Pancreas (tissue), 10 donors: Measurements from ENCODE around the gene KLHL35. TPM values are rescaled to one million over a fixed set of nuclear protein-coding genes. Genes with fewer than 3 reads are reported as not detected.

Experiments used
- ATAC-seq, 4 donors: fragments of 200-7000 bp; cut with Tn5 transposase; one replicate each; pipeline versions ENCODE4 v1.8.0 to v1.9.1; 2020; ENCODE audit warnings: mild to moderate bottlenecking in 4 of 4, moderate library complexity in 4 of 4
- DNase-seq, 6 donors: peaks; one replicate each; pipeline ENCODE4 v3.0.0-alpha.2; 2020
- FAIRE-seq: peaks from 2 replicates; lab custom pipeline; 2012; peaks lifted over from hg19 to GRCh38; lab: Jason Lieb, UNC
- H3K27ac ChIP-seq, 4 donors: fragments of 200-600 bp; sonication (generic); 1 replicate in 3 of 4; 2 replicates in 1 of 4; pipeline versions ENCODE4 v1.5.0 to v1.8.0; 2020
- H3K27me3 ChIP-seq, 4 donors: fragments of 200-600 bp; one replicate each; pipeline ENCODE4 v1.8.0; 2021
- H3K36me3 ChIP-seq, 3 donors: fragments of 200-600 bp; sonication (generic) in 1 of 3; one replicate each; pipeline versions ENCODE4 v1.5.0 to v1.8.0; 2020 to 2021
- H3K4me1 ChIP-seq, 3 donors: fragments of 200-600 bp; one replicate each; pipeline ENCODE4 v1.8.0; 2021
- H3K4me3 ChIP-seq, 4 donors: fragments of 200-600 bp; sonication (generic) in 2 of 4; one replicate each; pipeline versions ENCODE4 v1.5.0 to v1.8.0; 2020 to 2021
- H3K9me3 ChIP-seq, 4 donors: fragments of 200-600 bp; one replicate each; pipeline ENCODE4 v1.8.0; 2021
- CTCF ChIP-seq, 4 donors: fragments of 200-600 bp; sonication (generic) in 3 of 4; IDR thresholded peaks; one replicate each; pipeline versions ENCODE4 v1.5.0 to v1.8.0; 2021; ENCODE audit warnings: antibody characterized with exemption in 4 of 4
- WGBS, 2 donors: extraction: QIAGEN DNeasy Blood & Tissue Kit; methylation state at CpG; one replicate each; pipeline ENCODE4 v1.1.7; 2013; 5-methylcytosine and 5-hydroxymethylcytosine counted together
- intact Hi-C, 3 donors: fragments of 100-400 bp; cut with DNase I; formaldehyde crosslinking; loops; one replicate each; pipeline versions ENCODE4 v1.11.1 to v1.14.2; 2022
- polyA plus RNA-seq, 2 donors: library from polyadenylated mRNA; stranded (reverse); fragments of 200-250 nt; gene quantifications; one replicate each; pipeline ENCODE4 v1.2.3, GENCODE V29; 2013
- total RNA-seq, 6 donors: library from RNA; stranded (reverse); fragmentation: NEBNext Ultra II Directional in 4 of 6; extraction: Animal tissue kit (Norgen Biotek cat#: 25700) in 4 of 6; gene quantifications; one replicate each; pipeline versions ENCODE4 v1.2.1 to v1.2.4, GENCODE V29; 2021 to 2023
- donor health status: healthy with polysubstance abuse.
- donor health status: DM: no; HTN: no; CAD: no; lungs with moderate emphysema.
- donor health status: DM: no; HTN: no; CAD: no.
- donor health status: control.
- donor health status: control.
- donor health status: Bipolar disorder and iron deficiency.
- donor health status: DM: yes; HTN: yes; CAD: no.
- donor health status: DM: no; HTN: no; CAD: no.
- donor health status: DM: no; HTN: no; CAD: no.
- donor health status: DM: yes; HTN: yes; CAD: no.

KLHL35 gene
- total and polyA plus RNA-seq, 8 donors, result 0.97 to 3.1 (median 1.8) TPM

DNA sequence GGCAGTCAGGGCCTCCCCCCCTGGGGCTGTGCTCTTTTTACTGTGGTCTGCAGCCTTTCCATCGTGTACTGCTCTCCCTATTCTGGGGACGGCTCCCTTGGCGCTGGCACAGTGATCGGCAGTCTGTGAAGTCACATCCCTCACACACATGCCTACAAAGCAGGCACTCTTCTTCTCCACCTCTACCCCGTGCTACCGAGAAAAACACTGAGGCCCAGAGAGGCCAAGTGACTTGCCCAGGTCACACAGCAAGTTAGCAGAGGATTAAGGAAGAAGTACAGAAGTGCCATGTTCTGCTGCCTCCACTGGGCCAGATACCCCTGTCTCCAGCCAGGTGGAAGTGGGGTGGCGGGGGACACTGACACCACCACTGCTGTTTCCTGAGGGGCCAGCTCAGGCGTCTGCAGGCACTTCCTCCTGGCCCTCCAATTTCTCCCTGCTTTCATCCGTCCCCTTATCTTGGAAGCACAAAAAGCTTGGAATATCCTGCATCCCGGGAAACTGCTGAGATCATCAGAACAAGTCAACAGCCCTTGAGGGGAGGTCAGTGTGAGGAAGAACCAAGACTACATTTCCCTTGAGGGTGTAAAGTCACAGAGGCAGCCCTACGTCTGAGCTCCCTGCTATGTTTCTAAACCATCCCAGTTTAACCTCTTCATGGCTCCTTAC is 30.2 kb upstream of the KLHL35 start:
- intact Hi-C loops, result no loop called here
- WGBS, 2 donors, result 75 to 85% methylated on average over 11 of the region's 11 CpGs
- H3K4me3 ChIP-seq, result no peak overlapping the region
- H3K36me3 ChIP-seq, result no peaks in the 10 kb centered on the region
- H3K27me3 ChIP-seq, result no peaks in the 10 kb centered on the region
- DNase-seq (peak in 1 of 6 donors; percentile 25), ATAC-seq (no peak), FAIRE-seq (no peak)
- no peaks in the 10 kb centered on the region for H3K9me3 ChIP-seq
- no peaks in the 10 kb centered on the region for H3K4me1 ChIP-seq
- TF ChIP-seq CTCF (IDR thresholded peaks at IDR 0.05), result no peak
- no peak overlapping the region for H3K27ac ChIP-seq

DNA sequence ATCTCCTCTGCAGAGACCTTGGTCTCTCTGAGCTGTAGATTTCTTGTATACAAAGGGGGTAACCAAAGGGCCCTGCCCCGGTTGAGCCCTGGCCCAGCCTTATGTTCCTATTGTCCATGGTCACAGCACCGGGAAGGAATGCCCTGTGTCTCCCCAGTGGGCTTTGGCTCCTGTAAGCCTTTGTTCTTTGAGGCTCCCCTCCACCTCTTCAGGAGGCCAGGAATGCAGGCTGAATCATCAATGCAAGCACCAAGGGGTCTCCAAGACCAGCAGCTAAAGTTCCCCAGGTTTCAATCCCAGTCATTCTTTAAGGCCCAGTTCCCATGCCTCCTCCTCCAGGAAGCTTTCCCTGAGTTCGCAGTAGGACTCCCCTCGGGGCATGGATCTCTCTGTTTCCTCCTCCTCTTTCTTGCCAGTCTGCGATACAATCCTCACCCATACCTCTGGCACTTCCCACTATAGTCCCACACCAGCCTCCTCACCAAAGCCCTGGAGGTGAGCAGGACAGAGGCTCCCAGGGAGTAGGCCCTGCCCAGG is 29.2 kb upstream of the KLHL35 start:
- no peaks in the 10 kb centered on the region for H3K4me1 ChIP-seq
- TF ChIP-seq CTCF (IDR thresholded peaks at IDR 0.05), result no peak
- no peaks in the 10 kb centered on the region for H3K9me3 ChIP-seq
- H3K27me3 ChIP-seq, result no peaks in the 10 kb centered on the region
- DNase-seq (peak in 1 of 6 donors; percentile 24), ATAC-seq (no peak), FAIRE-seq (no peak)
- intact Hi-C loops, result no loop called here
- no peak overlapping the region for H3K4me3 ChIP-seq
- WGBS, 2 donors, result 88 to 91% methylated on average over 5 of the region's 5 CpGs
- H3K27ac ChIP-seq, result no peak overlapping the region
- H3K36me3 ChIP-seq, result no peaks in the 10 kb centered on the region

GRCh38 chr11:75461151-75461550 is 28.1 kb upstream of the KLHL35 start:
- H3K36me3 ChIP-seq, result no peaks in the 10 kb centered on the region
- no peak for TF ChIP-seq CTCF (IDR thresholded peaks at IDR 0.05)
- ATAC-seq (no peak), FAIRE-seq (no peak), DNase-seq (no peak)
- 78 to 88% methylated on average over 6 of the region's 6 CpGs for WGBS, 2 donors
- no peaks in the 10 kb centered on the region for H3K9me3 ChIP-seq
- intact Hi-C loops, result no loop called here
- no peak overlapping the region for H3K4me3 ChIP-seq
- H3K27ac ChIP-seq, result no peak overlapping the region
- H3K27me3 ChIP-seq, result no peaks in the 10 kb centered on the region
- no peaks in the 10 kb centered on the region for H3K4me1 ChIP-seq

- FAIRE-seq (no peak), ATAC-seq (no peak), DNase-seq (no peak)
- no peaks in the 10 kb centered on the region for H3K27me3 ChIP-seq
- no peak overlapping the region for H3K4me3 ChIP-seq
- H3K27ac ChIP-seq, result no peak overlapping the region
- intact Hi-C loops, result no loop called here
- H3K9me3 ChIP-seq, result no peaks in the 10 kb centered on the region
- H3K36me3 ChIP-seq, result no peaks in the 10 kb centered on the region
- 89 to 92% methylated on average over 14 of the region's 14 CpGs for WGBS, 2 donors
- peaks cover 12 to 17% (median 13%) of the 10 kb centered on the region in 3 donors for H3K4me1 ChIP-seq
- TF ChIP-seq CTCF (IDR thresholded peaks at IDR 0.05), result no peak
Observed at GRCh38 chr11:75456596-75457183, 23.7 kb upstream of the KLHL35 start.

GRCh38 chr11:75454987-75455386 is 22.0 kb upstream of the KLHL35 start:
- no peak for TF ChIP-seq CTCF (IDR thresholded peaks at IDR 0.05)
- H3K4me3 ChIP-seq, result no peak overlapping the region
- no peaks in the 10 kb centered on the region for H3K9me3 ChIP-seq
- H3K4me1 ChIP-seq, result peaks cover 12 to 17% (median 13%) of the 10 kb centered on the region in 3 donors
- WGBS, 2 donors, result 49 to 59% methylated on average over 5 of the region's 5 CpGs
- DNase-seq, result peak in 4 of 6 donors; percentile 36 to 72 (median 50)
- peak; percentile 51 to 82 (median 68) for ATAC-seq
- H3K27ac ChIP-seq, result peak overlapping the region in 1 of 4 donors; percentile 30
- no peak for FAIRE-seq
- H3K36me3 ChIP-seq, result no peaks in the 10 kb centered on the region
- intact Hi-C loops, result no loop called here
- H3K27me3 ChIP-seq, result no peaks in the 10 kb centered on the region
